Liver (tissue), 9 donors: ENCODE measurements around the gene CFAP299. TPM values are rescaled to one million over a fixed set of nuclear protein-coding genes. Genes with fewer than 3 reads are reported as not detected.
"Not testable (repeated sequence)": the region's sequence is repeated elsewhere in the genome, so short reads cannot be mapped to it uniquely, and the experiment has no call there.

Source experiments
- DNase-seq: peaks from one replicate; pipeline ENCODE4 v3.0.0-alpha.2; 2017; ENCODE audit warnings: low spot score
- H3K27ac ChIP-seq, 2 donors: one replicate each; pipeline ENCODE4 v1.7.0; 2013; ENCODE audit warnings: inconsistent platforms in 2 of 2, low read length in 2 of 2, control low read depth in 1 of 2, low read depth in 1 of 2, mild to moderate bottlenecking in 1 of 2
- H3K27me3 ChIP-seq, 4 donors: one replicate each; pipeline versions ENCODE4 v1.6.1 to v1.7.0; 2013; ENCODE audit warnings: low read length in 3 of 4, inconsistent platforms in 1 of 4, mild to moderate bottlenecking in 1 of 4, moderate library complexity in 1 of 4; ENCODE audit not compliant: control insufficient read depth in 4 of 4, insufficient read depth in 4 of 4
- H3K36me3 ChIP-seq, 4 donors: one replicate each; pipeline versions ENCODE4 v1.6.1 to v1.7.0; 2013; ENCODE audit warnings: low read length in 3 of 4, mild to moderate bottlenecking in 3 of 4, low read depth in 1 of 4, moderate library complexity in 1 of 4; ENCODE audit not compliant: control insufficient read depth in 4 of 4, insufficient read depth in 3 of 4
- H3K4me1 ChIP-seq, 4 donors: one replicate each; pipeline versions ENCODE4 v1.6.1 to v1.7.0; 2013; ENCODE audit warnings: low read length in 3 of 4, mild to moderate bottlenecking in 3 of 4, moderate library complexity in 1 of 4; ENCODE audit not compliant: control insufficient read depth in 4 of 4, insufficient read depth in 4 of 4
- H3K4me3 ChIP-seq, 3 donors: one replicate each; pipeline versions ENCODE4 v1.6.1 to v1.7.0; 2013; ENCODE audit warnings: low read length in 3 of 3, control low read depth in 1 of 3, low read depth in 1 of 3, mild to moderate bottlenecking in 1 of 3
- H3K9ac ChIP-seq, 2 donors: one replicate each; pipeline ENCODE4 v1.7.0; 2013; ENCODE audit warnings: low read length in 2 of 2, mild to moderate bottlenecking in 2 of 2, moderate library complexity in 2 of 2, control low read depth in 1 of 2, low read depth in 1 of 2
- H3K9me3 ChIP-seq, 4 donors: one replicate each; pipeline versions ENCODE4 v1.6.1 to v1.7.0; 2013; ENCODE audit warnings: low read length in 3 of 4; ENCODE audit not compliant: control insufficient read depth in 4 of 4
- CTCF ChIP-seq: fragments of 150-350 bp; IDR thresholded peaks from 2 replicates; pipeline ENCODE4 v1.5.1; 2017; ENCODE audit warnings: improper control_type of control experiment, low read depth, low read length; ENCODE audit not compliant: missing input control
- FOXA2 ChIP-seq: IDR thresholded peaks from 2 replicates; pipeline ENCODE4 v1.6.1; 2016; ENCODE audit warnings: antibody characterized with exemption
- GABPA ChIP-seq, 2 donors: IDR thresholded peaks in 1 of 2; conservative IDR thresholded peaks in 1 of 2; 2 replicates each; pipeline ENCODE4 v1.6.1; 2016; ENCODE audit warnings: antibody characterized with exemption in 2 of 2, mild to moderate bottlenecking in 1 of 2, moderate library complexity in 1 of 2
- HNF4G ChIP-seq: IDR thresholded peaks from 2 replicates; pipeline ENCODE4 v1.6.1; 2016; ENCODE audit warnings: antibody characterized with exemption
- JUND ChIP-seq, 2 donors: IDR thresholded peaks; 2 replicates each; pipeline ENCODE4 v1.6.1; 2016; ENCODE audit warnings: antibody characterized with exemption in 2 of 2
- MAX ChIP-seq: IDR thresholded peaks from 2 replicates; pipeline ENCODE4 v1.6.1; 2016; ENCODE audit warnings: antibody characterized with exemption
- NR2F2 ChIP-seq: IDR thresholded peaks from 2 replicates; pipeline ENCODE4 v1.6.1; 2016; ENCODE audit warnings: antibody characterized with exemption
- RXRA ChIP-seq, 2 donors: IDR thresholded peaks; 2 replicates each; pipeline ENCODE4 v1.6.1; 2017 to 2018; ENCODE audit warnings: antibody characterized with exemption in 2 of 2, mild to moderate bottlenecking in 1 of 2
- ZBTB33 ChIP-seq: IDR thresholded peaks from 2 replicates; pipeline ENCODE4 v1.6.1; 2016; ENCODE audit warnings: antibody characterized with exemption
- WGBS: extraction: QIAGEN DNeasy Blood & Tissue Kit; methylation state at CpG from one replicate; pipeline ENCODE4 v1.1.7; 2013; 5-methylcytosine and 5-hydroxymethylcytosine counted together
- polyA plus RNA-seq, 2 donors: library from polyadenylated mRNA; stranded (reverse) in 1 of 2; unstranded in 1 of 2; fragments of 200-250 nt in 1 of 2; fragments of >200 nt in 1 of 2; fragmentation: Nextera tagmentation in 1 of 2; extraction: Ambion mirVana in 1 of 2; gene quantifications; one replicate each; pipeline versions ENCODE4 v1.2.1 to v1.2.3, GENCODE V29; 2013 to 2015
- total RNA-seq, 2 donors: library from RNA; depleted of rRNA; stranded (reverse); fragments of >200 nt; gene quantifications; one replicate each; pipeline ENCODE4 v1.2.3, GENCODE V29; 2014
- TF ChIP-seq, protein P1 (sequence below): IDR thresholded peaks from 2 replicates; pipeline ENCODE4 v1.6.1; 2016; ENCODE audit warnings: antibody characterized with exemption, mild to moderate bottlenecking
- donor health status: healthy.
- donor health status: healthy.
- donor health status: healthy.
- donor health status: healthy.
- donor health status: healthy.

CFAP299 gene
- total and polyA plus RNA-seq, 4 donors: not detected

DNA sequence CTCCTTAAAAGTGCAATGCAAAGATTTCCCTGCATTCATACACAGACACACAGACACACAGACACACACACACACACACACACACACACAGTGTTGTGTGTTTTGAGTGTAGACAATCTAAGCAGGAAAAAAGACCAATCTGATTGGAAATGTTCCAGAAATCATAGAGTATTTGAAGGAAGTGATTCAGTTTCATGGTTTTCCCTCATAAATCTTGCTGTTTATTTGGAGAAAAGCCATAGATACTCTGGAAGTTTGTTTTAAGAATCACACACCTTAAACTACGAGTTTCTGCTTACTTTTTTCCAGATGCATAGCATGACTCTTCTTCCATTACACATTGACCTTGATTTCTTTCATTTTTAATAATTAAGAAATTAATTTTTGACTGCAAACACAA lies 396.5 kb downstream of the CFAP299 start:
- no peaks in the 10 kb centered on the region for H3K4me1 ChIP-seq
- TF ChIP-seq HNF4G (no peak), JUND (IDR thresholded peaks at IDR 0.05) (no peak), MAX (no peak), CTCF (no peak)
- 23% methylated on average over 1 of the region's 1 CpG for WGBS
- no peaks in the 10 kb centered on the region for H3K27me3 ChIP-seq
- DNase-seq: no peak
- no peaks in the 10 kb centered on the region for H3K9me3 ChIP-seq
- H3K36me3 ChIP-seq: no peaks in the 10 kb centered on the region
- no peak overlapping the region for H3K9ac ChIP-seq
- H3K4me3 ChIP-seq: no peak overlapping the region
- no peak overlapping the region for H3K27ac ChIP-seq

DNA sequence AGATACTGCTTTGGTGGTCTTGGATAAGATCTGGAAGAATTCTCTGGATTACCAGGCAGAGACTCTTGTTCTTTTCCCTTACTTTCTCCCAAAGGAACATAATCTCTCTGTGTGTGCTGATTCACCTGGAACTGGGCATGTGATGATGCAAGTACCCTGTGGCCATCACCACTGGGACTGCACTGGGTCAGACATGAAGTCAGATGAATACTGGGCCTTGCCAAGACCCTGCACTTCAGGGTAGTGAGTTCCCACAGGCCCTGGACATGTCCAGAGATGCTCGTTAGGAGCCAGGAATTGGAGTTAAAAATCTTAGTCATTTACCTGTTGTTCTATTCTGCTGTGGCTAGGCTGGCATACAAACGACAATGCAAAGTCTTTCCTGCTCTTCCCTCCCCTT lies 404.8 kb downstream of the CFAP299 start:
- 53% methylated on average over 2 of the region's 2 CpGs for WGBS
- Histone ChIP-seq H3K27me3 (no peaks in the 10 kb centered on the region), H3K9me3 (peaks cover 0 to 5% (median 0%) of the 10 kb centered on the region in 4 donors), H3K27ac (no peak overlapping the region), H3K36me3 (no peaks in the 10 kb centered on the region), H3K4me1 (no peaks in the 10 kb centered on the region), H3K4me3 (no peak overlapping the region), H3K9ac (no peak overlapping the region)
- no peak for TF ChIP-seq GABPA (IDR thresholded peaks at IDR 0.05 in 1 of 2, conservative IDR thresholded peaks at IDR 0.05 in 1 of 2)
- no peak for TF ChIP-seq CTCF
- no peak for TF ChIP-seq MAX
- no peak for TF ChIP-seq NR2F2
- TF ChIP-seq, protein P1, sequence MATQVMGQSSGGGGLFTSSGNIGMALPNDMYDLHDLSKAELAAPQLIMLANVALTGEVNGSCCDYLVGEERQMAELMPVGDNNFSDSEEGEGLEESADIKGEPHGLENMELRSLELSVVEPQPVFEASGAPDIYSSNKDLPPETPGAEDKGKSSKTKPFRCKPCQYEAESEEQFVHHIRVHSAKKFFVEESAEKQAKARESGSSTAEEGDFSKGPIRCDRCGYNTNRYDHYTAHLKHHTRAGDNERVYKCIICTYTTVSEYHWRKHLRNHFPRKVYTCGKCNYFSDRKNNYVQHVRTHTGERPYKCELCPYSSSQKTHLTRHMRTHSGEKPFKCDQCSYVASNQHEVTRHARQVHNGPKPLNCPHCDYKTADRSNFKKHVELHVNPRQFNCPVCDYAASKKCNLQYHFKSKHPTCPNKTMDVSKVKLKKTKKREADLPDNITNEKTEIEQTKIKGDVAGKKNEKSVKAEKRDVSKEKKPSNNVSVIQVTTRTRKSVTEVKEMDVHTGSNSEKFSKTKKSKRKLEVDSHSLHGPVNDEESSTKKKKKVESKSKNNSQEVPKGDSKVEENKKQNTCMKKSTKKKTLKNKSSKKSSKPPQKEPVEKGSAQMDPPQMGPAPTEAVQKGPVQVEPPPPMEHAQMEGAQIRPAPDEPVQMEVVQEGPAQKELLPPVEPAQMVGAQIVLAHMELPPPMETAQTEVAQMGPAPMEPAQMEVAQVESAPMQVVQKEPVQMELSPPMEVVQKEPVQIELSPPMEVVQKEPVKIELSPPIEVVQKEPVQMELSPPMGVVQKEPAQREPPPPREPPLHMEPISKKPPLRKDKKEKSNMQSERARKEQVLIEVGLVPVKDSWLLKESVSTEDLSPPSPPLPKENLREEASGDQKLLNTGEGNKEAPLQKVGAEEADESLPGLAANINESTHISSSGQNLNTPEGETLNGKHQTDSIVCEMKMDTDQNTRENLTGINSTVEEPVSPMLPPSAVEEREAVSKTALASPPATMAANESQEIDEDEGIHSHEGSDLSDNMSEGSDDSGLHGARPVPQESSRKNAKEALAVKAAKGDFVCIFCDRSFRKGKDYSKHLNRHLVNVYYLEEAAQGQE: no peak
- TF ChIP-seq ZBTB33: no peak
- no peak for TF ChIP-seq RXRA (IDR thresholded peaks at IDR 0.05)
- no peak for TF ChIP-seq HNF4G
- TF ChIP-seq FOXA2: no peak
- DNase-seq: no peak

DNA sequence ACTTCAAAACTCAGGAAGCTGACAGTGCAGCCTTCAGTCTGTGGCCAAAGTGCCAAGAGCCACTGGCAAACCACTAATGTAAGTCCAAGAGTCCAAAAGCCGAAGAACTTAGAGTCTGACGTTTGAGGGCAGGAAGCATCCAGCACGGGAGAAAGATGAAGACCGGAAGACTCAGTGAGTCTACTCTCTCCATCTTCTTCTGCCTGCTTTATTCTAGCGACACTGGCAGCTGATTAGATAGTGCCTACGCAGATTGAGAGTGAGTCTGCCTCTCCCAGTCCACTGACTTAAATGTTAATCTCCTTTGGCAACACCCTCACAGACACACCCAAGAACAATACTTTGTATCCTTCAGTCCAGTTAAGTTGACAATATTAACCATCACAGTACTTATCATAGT lies 414.0 kb downstream of the CFAP299 start:
- H3K9me3 ChIP-seq, H3K4me1 ChIP-seq, H3K27me3 ChIP-seq, H3K9ac ChIP-seq, DNase-seq, H3K27ac ChIP-seq, H3K4me3 ChIP-seq, H3K36me3 ChIP-seq: not testable (repeated sequence)
- WGBS: 67% methylated on average over 6 of the region's 6 CpGs
